HG02588 (cell line): Measurements from ENCODE around the gene LASP1.
A peak's percentile ranks its signal among the peaks of the same experiment; 100 is the strongest.
"Not testable (repeated sequence)": the region's sequence is repeated elsewhere in the genome, so short reads cannot be mapped to it uniquely, and the experiment has no call there.

ENCODE experiments used
- ATAC-seq: cut with Tn5 transposase; IDR thresholded peaks from one replicate; pipeline ENCODE4 v1.9.1; 2021; ENCODE audit warnings: mild to moderate bottlenecking, moderate library complexity; ENCODE audit not compliant: unreplicated experiment

Gene LASP1, protein sequence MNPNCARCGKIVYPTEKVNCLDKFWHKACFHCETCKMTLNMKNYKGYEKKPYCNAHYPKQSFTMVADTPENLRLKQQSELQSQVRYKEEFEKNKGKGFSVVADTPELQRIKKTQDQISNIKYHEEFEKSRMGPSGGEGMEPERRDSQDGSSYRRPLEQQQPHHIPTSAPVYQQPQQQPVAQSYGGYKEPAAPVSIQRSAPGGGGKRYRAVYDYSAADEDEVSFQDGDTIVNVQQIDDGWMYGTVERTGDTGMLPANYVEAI

DNA sequence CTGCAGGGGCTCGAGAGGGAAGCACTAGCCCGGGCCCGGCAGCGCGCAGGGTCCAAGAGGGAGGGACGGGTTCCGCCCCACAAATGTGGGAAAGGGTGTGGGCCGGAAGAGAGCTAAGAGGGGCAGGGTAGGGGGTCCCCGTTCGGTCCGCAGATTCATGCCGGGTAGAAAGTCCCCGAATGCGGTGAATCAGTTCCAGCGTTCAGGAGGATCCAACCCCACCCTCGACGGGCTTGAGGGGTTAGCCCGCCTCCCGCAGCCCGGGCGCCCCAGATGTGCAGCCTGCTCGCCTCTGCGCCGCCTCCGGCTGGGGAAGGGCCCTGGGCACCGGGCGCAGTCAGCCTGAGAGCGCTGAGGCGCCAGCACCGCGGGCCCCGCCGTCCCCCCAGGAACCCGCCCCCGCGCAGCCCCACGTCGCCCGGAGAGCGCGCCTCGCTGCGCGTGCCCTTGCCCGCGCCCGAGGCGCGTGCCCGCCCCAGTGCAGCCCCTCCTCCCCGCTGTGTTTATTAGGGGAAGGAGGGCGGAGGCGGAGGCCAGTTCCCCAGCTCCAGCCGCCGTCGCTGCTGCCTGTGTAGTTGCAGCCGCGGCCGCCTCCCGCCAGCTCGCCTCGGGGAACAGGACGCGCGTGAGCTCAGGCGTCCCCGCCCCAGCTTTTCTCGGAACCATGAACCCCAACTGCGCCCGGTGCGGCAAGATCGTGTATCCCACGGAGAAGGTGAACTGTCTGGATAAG, at the start of gene LASP1:
Gene LASP1, plus strand, starts transcription at position 533 of the 733 bp plus-strand sequence. Its CDS starts 132 bp downstream, at position 665.
- ATAC-seq: peak; percentile 39

- ATAC-seq: peak; percentile 76
These were observed 44.7 kb upstream of the LASP1 start, which contains the start of gene CWC25 for GRCh38 chr17:38824899-38825761. Gene CWC25 (minus strand): TSS chr17:38825321. CDS start chr17:38825183, 138 bp downstream.

- ATAC-seq: no peak
These were observed 44.1 kb upstream of the LASP1 start for GRCh38 chr17:38825762-38826247.

GRCh38 chr17:38844261-38844757, 25.5 kb upstream of the LASP1 start:
- no peak for ATAC-seq

- ATAC-seq: no peak
These were observed 21.3 kb upstream of the LASP1 start for GRCh38 chr17:38848557-38848891.

DNA sequence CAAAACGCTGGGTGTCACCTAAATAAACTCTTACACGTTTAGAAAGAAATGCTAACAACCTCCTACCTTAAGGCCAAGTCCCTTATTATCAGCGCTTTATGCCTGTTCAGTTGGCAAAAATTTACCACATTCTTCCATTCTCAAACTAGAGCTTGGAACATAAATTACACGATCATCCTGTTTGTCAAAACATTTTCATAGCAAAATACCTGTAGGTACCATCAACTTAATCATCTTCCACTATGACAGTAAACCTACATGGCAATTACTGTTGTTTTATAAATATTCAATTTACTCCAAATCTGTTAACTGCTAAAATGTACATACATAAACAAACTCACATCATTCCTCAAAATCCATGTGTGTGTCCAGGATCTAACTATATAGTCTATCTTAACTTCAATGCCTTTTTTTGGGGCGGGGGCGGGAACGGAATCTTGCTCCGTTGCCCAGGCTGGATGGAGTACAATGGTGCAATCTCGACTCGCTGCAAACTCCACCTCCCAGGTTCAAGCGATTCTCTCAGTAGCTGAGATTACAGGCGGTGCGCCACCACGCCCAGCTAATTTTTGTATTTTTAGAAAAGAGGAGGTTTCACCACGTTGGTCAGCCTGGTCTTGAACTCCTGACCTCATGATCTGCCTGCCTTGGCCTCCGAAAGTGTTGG, 20.8 kb upstream of the LASP1 start:
- no peak for ATAC-seq

DNA sequence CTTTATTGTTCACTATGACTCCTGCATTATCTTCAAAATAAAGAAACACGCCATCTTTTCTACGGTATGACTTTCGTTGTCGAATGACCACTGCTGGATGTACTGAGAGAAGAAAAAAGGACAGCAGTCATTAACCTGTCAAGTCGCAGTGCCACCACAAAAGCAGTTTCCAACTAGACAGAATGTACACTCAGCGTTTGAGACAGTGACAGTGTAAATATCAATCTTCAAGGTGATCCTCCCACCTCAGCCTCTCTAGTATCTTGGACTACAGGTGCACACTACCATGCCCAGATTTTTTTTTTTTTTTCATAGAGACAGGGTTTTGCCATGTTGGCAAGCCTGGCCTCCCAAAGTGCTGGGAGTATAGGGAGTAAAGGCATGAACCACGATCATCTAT, 19.5 kb upstream of the LASP1 start:
- no peak for ATAC-seq

GRCh38 chr17:38851434-38851833, 18.4 kb upstream of the LASP1 start:
- no peak for ATAC-seq

- ATAC-seq: no peak
These were observed 17.0 kb upstream of the LASP1 start for GRCh38 chr17:38852771-38853291.

DNA sequence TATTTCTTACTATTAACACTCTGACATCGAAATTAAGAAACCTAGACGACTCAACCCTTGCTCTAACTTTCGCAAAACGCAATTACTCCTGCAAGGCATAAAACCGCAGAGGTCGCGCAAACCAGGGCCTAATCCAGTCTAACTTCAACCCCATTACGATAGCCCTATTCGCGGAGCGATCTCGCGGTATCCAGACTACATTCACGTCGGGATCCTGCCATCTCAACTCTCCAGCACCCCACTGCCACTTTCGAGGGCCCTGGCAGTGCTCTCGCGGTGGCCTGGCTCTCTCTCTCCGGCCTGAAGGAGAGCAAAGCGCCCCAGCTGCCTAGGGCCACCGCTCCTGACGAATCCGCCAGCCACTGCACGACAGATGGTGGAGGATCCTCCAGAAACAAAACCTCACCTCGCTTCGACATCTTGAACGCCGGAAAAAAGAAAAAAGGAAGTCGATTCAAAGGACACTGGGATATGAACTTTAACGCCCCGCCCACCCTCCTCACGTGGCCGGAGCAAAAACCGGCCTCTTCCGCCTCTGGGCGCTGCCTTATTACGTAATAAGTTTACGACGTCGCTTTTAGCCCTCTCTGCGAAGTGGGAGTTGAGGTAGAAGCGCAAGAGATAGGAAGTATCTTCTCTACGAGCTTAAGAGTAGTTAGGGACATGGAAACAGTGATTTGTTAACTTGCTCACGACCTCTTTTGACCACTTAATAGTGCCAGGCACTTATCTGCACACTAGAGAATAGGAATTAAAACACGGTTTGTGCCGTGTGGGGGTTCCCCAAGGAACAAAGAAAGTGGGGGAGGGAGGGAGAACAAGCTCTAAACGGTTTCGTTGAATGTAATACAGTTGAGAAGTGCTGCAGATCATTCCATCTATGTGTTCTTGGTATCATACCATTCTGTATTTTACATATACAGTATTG, 16.3 kb upstream of the LASP1 start, which contains the start of gene RPL23:
Gene RPL23, minus strand, starts transcription at position 430 of the 928 bp plus-strand sequence. Its CDS starts 11 bp downstream, at position 419.
- ATAC-seq: peak; percentile 81

GRCh38 chr17:38855101-38855714, 14.7 kb upstream of the LASP1 start:
- ATAC-seq: not testable (repeated sequence)

DNA sequence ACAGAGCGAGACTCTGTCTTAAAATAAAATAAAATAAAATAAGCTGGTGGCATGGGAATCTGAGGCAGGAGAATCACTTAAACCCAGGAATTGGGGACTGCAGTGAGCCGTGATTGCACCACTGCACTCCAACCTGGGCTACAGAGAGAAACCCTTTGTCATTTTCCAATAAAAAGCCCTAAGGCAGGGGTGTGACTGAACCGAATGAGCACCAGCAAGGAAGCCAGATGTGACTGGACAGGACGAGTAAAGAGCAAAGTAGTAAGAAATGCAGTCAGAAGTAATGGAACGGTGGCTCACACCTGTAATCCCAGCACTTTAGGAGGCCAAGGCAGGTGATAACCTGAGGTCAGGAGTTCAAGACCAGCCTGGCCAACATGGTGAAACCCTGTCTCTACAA, 12.6 kb upstream of the LASP1 start:
- no peak for ATAC-seq

- no peak for ATAC-seq
These were observed 8.4 kb upstream of the LASP1 start for GRCh38 chr17:38861399-38861843.

DNA sequence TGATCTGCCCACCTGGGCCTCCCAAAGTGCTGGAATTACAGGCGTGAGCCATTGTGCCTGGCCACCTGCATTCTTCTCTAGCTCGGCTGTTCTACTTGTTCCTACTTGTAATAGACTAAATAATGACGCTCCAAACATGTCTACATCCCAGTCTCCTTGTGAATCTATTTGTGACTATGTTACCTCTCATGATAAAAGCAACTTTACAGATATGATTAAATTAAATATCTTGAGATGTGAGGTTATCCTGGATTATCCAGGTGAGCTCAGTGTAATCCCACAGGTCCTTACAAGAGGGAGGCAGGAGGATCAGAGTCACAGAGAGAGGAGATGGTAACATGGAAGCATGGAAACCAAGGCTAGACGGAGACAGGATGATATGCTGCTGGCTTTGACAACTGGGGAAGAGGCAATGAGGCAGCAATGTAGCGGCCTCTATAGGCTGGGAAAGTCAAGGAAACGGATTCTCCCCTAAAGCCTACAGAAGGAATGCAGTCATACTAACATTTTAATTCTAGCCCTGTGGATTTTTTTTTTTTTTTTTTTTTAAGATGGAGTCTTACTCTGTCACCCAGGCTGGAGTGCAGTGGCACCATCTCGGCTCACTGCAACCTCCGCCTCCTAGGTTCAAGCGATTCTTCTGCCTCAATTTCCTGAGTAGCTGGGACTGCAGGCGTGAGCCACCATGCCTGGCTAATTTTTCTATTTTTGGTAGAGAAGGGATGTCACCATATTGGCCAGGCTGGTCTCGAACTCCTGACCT, 5.0 kb upstream of the LASP1 start:
- ATAC-seq: no peak

DNA sequence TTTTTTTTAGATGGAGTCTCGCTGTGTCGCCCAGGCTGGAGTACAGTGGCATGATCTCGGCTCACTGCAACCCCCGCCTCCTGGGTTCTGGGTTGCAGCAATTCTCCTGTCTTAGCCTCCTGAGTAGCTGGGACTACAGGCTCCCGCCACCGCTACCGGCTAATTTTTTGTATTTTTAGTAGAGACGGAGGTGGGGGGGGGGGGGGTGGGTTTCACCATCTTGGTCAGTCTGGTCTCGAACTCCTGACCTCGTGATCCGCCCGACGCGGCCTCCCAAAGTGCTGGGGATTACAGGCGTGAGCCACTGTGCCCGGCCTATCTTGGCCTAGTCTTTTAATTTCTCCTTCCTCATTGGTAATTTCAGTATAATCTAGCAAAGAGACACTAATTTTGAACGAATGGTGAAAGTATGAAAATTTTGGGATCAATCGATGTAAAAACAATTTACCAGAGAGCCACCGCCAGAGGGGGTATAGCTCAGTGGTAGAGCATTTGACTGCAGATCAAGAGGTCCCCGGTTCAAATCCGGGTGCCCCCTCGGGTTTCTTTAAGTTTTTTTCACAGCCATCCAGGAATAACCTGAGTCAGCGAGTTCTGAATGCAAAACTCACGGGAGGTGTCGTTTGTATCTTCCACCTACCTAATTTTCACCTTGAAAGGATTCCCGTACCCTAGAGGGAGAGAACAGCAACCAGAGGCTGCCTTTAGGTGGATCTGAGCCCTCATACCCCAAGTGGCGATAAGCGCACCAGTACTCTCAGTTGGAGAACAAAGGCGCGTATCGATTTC, 2.5 kb upstream of the LASP1 start:
- no peak for ATAC-seq

DNA sequence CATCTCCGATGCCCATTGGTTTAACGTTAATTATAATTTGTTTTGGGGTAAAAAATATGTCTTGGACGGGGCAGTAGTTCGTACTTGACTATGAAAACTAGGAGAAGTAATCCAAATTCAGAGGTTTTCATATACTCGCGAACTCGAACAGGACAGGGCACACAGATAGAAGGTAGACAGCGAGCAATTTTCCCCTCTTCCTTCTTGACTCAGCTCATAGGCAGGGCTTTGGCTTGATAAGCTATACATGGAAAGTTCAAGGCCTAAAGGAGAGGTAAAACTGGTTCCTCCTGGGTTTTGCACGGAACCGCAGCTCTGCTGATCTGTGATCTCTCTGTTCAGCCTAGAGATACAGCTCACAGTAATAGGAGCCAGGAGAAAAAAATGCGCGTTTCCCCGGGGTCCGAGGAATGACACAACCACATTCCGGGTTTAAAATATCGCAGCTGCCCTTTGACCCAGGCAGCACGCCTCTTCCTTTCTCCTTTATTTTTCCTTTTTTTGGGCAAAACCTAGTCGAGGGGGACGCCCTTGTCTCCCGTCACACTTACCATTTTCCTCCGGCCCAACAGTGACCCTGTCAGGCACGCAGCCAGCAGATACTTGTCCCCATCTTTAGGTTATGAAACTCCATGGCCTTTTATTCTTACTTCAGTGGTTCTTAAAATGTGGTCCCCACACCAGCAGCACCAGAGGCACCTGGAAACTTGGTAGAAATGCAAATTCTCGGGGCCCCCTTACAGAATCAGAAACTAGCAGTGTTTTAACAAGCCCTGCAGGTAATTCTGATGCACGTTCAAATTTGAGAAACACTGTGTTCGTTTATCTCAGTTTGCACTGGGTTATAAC, 1.7 kb upstream of the LASP1 start:
- ATAC-seq: no peak
